HS-27A (cell line): ENCODE results near the gene NRXN2.
"Not testable (repeated sequence)": the region's sequence is repeated elsewhere in the genome, so short reads cannot be mapped to it uniquely, and the experiment has no call there.

Experiments used
- DNase-seq: peaks from one replicate; pipeline ENCODE4 v3.0.0-alpha.2; 2012; ENCODE audit warnings: low read depth, missing footprints

The NRXN2 gene

DNA sequence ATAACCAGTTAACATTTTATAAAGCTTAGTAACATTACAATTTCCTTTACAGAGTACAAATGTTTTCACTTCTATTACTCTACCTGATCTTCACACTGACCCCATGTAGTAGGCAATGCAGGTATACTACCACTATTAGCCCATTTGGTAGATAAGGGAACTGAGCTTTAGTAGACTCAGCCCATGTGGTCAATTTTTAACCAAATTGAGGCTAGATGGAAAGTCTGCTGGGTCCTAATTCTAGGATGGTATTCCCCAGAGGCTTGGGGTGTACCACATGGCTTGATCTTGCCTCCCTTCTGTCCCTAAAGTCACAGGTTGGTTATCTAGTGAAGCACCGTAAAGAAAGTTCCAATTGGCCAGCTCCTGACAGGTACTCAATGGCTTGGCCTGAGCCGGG lies 48.2 kb downstream of the NRXN2 start:
- DNase-seq = no peak

DNA sequence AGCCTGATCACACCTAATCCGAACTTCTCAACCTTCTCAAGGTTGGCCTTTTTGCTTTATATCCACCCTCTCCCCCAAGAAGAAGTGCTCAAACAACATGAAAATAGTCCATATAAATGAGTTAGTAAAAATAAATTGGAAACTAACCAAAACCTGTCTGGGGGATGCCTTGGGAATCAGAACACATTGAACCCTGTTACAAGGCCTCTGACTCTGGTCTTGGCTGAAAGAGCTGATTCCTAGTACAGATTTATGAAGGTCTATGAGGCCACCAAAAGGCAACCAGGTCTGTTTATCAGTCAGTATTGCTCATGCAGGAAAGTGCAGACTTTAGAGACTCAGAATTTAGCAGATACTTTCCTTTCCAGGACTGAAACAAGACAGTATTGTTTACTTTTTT lies 49.7 kb downstream of the NRXN2 start:
- DNase-seq = no peak

DNA sequence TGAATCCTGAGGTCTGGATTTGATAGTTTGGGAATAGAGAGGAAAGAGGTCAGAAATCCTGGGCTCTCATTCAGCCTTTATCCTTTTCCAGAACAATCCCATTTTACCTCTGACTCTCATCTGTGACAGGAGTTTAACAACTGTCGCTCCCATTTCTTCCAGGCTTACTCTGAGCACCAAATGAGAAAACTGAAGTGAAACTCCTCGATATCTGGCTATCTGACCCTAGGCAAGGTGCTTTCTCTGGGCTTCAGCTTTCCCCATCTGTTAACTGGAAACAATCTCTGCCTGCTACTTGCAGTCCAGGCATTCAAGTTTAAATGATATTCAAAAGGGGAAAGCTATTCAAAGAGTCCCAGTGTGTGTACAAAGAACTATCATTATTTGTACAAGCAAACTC lies 50.1 kb downstream of the NRXN2 start:
- DNase-seq = no peak

DNA sequence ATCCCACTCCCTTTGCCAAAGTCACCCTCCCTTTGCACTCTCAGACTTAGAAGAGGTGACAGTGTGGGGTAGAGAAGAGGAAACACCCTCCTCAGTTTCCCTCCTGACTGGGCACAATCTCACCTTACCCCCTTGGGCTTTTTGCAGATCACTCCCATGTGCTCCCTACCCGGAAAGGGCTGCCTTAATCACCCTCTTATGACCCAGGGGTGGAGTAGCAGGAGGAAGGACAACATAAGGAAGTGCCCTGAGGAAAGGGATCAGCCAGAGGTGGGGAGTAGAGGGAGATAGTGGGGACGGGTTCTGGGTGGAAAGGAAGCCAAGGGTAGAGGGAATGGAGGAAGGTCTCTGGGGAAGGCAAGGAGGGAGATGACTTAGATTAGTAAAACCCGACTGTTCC lies 52.0 kb downstream of the NRXN2 start:
- no peak for DNase-seq

DNA sequence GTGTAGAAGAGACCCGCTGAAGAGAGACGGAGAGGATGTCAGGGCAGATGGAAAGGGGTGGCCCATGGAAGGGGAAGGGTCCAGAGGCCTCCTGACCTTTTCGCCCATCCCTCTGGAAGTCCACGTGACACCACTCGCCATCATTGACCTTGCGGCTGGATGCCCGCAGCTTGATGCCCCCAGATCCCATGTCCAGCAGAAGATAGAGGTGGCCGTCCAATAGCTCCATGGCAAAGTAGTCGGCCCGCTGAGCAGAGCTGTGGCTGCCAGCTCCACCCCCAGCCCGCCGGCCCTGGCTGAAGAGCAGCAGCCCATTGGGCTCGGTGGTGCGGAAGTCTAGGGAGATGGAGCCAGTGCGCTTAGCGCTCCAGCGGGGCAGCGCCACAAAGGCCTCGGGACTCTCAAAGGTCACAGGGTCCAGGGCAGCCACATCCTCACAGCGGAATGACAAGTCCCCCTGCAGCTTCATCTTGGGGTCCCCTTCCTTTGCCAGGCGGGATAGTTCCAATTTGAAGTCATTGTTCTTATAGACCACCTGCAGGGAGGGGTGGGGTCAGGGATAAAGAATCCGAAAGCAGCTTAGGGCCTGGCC lies 55.7 kb downstream of the NRXN2 start:
- no peak for DNase-seq

DNA sequence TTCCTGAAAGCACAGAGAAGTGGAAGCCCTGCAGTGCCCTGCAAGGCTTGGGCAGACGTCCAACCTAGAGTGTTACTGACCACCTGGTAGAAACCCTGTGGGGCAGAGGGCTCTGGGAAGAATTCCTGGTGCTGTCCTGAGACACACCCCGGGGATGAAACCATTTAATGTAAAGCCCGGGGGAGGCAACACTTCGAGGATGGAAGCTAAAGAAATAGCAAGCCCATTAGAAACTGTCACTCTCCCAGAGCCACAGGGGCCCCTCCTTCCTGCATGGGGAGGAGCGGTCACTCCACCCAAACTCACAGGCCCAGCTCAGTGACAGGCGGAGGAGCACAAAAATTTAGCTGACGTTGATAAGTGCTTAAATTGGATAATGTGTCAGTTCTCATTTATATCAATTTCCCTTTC lies 57.6 kb downstream of the NRXN2 start:
- no peak for DNase-seq

DNA sequence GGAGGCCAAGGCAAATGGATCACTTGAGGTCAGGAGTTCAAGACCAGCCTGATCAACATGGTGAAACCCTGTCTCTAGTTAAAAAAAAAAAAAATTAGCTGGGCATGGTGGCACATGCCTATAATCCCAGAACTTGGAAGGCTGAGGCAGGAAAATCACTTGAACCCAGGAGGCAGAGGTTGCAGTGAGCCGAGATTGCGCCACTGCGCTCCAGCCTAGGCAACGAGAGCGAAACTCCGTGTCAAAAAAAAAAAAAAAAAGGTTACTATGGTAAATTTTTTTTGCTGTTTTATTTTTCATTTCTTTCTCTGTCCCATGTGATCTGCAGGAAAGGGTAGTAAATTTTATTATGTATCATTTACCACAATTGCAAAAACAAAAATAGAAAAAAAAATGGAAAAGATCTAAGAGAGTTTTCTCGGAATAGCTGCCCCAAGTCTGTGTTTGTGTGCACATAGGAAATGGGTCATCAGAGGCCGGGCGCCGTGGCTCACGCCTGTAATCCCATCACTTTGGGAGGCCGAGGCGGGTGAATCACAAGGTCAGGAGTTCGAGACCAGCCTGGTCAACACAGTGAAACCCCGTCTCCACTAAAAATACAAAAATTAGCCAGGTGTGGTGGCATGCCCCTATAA lies 58.6 kb downstream of the NRXN2 start:
- DNase-seq = not testable (repeated sequence)

DNA sequence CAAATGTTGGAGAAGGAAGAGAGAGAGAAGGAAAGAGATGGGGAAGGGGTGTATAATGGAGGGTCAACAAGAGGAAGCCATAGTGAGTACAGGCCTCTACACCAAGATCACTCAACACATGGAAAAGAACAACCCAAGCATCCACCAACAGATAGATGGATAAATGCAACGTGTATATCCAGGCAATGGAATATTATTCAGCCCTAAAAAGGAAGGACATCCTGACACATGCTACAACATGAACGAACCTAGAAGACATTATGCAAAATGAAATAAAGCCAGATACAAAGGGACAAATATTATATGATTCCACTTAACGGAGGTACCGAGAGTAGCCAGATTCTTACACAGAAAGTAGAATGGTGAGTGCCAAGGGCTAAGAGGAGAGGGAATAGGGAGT lies 59.3 kb downstream of the NRXN2 start:
- DNase-seq = no peak

DNA sequence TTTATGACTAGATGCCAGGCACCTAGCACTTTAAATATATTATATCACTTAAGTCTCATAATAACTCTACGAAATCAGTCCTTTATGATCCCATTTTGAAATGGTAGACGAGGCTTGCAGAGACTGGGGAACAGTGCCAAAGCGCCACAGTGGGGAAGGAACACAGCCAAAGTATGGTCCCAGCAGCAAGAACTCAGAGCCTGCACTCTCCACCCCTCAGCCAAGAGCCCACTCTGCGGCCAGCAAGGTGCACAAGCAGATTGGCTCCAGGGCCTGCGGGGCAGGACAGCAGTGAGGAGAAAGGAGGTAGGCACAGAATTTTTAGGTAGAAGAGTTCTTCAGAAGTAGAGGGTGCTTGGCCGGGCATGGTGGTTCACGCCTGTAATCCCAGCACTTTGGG lies 61.4 kb downstream of the NRXN2 start:
- DNase-seq = no peak

DNA sequence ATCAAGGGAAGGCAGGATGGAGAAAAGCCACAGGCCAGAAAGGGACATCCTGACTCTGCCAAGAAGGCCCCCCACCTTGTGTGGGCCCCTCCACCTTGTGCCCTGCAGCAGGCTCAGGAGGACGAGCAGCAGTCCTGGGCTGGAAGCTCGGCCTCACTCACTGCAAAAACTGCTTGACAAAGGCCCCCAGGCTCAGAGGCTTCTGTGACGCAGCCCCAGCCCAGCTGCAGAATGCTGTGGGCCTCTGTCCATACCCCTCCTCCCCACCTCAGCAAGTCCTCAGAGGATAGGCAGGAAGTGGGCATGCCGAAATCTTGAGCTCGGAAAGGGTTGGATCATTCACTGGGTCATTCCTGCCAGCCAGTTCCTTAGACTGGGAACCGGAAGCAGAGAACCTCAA lies 61.9 kb downstream of the NRXN2 start:
- peak; percentile 70 for DNase-seq

DNA sequence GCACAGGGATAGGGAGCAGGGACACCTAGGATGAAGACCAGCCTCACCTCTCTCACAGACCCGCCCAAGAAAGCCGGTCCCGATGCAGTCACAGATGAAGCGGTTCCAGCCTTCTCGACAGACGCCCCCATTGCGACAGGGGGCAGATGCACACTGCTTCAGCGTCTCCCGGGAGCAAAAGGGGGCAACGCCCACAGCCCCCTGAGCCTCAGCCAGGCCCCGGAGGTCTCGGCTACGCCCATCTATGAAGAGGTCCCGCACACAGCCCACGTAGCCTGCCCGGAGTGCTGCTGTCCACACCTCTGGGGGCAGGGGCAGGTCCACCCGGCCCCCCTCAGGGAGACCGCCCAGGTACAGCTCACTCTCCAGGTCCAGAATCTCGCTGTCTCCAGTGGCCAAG lies 62.3 kb downstream of the NRXN2 start:
- DNase-seq = no peak

DNA sequence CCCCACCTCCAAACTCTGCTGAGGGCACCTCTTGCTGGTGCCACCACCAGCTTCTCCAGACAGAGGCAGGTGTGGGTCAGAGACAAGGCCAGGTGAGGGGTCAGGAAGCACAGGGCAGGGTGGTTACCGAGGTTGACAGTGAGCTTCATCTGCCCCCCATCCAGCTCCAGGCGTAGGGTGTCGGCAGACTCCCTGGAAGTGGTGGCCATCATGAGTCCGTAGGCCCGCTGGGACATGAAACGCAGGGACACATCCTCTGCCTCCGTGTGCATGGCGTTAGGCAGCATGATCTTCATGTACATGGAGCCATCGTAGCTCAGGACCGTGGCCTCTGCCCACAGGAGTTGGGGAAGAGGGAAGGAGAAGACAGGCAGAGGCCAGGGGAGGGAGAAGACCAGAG lies 62.8 kb downstream of the NRXN2 start:
- no peak for DNase-seq

DNA sequence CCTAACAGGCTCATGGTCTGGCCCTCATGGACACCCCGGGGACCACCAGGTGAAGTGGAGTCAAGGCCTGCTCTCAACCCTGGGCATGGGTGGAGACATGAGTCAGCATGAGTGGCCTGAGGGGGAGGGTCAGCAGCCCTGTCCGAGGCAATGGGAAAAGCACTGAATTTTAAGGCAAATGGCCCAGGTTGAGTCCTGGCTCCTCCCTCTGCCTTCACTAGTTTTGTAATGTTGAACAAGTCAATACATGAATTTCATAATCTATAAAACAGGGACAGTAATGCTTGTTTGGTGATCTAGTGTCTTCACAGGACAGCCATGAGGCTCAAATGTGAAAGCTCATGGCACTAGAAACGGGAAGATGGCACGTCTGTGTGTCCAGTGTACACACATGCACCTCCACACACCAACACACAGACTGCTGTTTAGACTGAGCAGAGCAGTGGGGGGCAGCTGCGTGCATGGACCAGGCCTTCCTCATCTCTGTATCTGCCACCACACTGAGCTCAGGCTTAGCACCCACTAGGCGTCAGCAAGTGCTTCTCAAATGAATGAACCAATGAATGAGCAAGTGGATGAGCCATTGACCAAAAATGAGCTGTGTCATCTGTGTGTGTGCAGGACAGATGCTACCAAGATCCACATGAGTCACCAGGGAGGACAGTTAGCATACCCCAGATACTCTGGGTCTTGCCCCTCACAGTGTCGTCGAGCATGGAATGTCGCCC lies 63.4 kb downstream of the NRXN2 start:
- DNase-seq = peak; percentile 96

DNA sequence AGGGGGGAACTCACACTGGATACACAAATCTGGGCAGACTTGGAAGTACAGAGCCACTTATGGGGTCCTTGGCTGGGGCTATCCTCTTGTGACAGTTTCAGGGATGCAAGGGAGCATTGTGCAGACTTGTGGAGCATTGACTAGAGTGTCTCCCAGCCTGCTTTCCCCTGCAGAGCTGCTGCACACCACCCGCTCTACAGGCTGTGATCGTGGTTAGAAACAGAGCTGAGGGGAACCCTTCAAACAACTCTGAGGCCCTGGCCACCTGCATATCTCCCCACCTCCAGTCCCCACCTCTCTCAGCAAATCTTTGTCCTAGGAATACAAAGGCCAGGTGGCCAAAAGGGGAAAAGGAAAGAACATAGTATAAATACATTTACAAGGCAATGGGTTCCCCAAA lies 64.7 kb downstream of the NRXN2 start:
- DNase-seq = no peak

DNA sequence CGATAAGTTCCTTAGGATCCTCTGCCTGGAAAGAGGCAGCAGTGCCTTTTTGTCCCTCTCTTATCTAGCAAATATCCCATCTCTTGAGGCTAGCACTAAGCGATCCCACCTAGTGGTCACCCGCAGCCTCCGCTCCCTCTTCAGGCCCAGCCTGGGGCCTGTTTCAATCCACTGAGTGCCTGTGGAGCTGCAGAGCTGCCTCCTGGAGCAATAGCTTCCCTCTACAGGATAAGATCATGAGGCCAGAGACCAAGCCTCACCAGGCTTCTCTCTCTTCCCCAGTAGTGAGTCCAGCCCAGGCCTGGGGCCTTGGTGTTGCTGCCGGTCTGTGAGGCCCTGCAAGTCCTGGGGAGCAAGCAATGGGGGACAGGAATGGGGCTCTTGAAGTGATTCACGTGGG lies 66.1 kb downstream of the NRXN2 start:
- no peak for DNase-seq

DNA sequence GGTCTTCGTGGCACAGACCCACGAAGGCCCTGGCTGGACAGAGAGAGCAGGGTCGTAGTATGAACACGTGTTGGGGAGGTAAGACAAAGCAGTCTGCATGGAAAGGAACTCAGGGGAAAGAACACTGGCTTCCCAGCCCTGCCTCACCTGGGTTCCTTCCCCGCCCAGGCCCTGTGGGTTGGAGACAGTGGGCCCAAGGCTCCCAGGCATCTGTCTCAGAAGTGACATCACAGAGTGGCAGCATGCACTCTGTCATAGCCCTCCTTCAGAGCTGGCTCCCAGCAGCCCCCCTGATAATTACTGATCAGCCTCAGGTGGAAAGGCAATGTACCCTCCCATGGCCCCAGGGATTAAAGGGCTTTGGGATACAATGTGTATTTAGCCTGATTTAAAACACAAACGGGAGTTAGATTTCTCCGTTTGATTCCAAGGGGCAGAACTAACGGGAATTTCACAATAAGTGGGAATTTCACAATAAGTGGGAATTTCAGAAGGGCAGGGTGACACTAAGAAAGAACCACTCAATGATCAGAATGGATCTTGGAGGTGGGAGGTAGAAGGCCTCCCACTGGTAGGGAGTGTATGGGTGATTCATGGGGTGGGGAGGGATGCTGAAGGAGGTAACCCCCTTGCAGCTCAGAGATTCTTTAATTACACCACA lies 66.9 kb downstream of the NRXN2 start:
- DNase-seq = no peak

DNA sequence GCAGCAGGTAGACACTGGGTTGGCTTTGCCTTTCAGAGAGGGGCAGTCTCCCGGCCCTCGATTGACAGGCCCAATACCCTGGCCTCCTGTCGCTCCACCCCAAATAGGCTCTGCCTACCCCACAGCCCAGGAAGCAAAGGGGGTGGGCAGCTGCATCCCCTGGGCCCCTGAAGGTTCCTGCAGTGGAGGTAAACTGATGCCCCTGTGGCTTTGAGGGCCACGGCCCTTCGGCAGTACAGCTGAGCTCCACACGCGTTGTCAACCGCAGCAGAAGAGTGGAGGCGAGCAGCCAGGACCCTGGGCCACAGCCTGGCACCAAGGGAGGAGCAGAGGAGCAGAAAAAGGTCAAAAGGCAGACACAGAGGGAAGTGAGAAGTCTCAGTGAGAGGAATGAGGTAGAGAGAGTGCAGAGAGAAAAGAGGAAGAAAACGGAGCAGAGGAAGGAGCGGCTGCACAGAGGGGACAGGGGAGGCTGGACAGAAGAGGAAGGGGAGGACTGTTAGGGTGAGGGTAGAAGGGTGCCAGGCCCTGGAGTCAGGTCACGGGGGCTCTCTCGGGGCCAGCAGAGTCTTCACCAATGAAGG lies 67.9 kb downstream of the NRXN2 start:
- no peak for DNase-seq

DNA sequence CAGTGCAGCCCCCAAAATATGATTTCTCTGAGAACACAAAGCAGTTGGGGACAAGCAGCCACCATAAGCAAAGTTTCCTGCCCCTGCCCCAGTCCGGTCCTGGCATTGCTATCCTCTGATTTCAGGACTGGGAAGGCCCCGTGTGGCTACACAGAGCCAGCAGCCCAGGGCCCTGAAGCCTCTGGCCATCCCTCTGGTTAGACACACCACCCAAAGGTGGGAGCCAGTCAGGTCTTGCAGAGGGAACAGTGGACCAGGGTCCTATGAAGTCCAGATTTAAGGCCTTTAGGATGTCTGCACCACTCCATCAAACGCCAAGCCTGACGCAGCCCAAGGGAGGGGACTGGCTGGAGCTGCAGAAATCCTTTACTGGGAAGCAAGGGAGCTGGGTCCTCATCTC lies 68.6 kb downstream of the NRXN2 start:
- no peak for DNase-seq

DNA sequence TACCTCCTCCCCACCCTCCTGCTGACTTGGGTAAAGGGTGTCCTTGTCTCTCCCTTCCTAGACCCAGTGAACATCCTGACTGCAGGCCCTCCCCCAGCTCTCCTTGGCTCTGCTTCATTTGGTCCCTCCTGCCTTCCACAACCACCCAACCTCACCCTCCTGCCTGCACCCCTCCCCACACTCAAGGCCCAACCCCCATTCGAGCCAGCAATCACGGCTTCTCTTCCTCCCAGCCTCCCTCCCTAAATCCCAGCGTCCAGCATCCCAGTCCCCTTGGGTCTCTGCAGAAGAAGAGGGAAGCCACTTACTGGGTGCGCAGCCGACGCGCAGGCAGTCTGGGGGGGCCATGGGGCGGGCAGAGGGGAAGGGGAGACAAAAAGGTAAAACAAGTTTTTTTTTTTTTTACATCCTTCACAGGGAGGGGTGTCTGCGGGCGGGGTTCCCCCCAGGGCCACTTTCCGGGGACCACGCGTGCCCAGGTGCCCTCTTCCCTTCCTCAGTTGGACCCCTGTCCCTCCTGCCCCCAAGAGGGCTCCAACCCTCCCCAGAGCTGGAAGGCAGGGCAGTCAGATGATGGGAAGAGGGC lies 69.5 kb downstream of the NRXN2 start:
- no peak for DNase-seq

DNA sequence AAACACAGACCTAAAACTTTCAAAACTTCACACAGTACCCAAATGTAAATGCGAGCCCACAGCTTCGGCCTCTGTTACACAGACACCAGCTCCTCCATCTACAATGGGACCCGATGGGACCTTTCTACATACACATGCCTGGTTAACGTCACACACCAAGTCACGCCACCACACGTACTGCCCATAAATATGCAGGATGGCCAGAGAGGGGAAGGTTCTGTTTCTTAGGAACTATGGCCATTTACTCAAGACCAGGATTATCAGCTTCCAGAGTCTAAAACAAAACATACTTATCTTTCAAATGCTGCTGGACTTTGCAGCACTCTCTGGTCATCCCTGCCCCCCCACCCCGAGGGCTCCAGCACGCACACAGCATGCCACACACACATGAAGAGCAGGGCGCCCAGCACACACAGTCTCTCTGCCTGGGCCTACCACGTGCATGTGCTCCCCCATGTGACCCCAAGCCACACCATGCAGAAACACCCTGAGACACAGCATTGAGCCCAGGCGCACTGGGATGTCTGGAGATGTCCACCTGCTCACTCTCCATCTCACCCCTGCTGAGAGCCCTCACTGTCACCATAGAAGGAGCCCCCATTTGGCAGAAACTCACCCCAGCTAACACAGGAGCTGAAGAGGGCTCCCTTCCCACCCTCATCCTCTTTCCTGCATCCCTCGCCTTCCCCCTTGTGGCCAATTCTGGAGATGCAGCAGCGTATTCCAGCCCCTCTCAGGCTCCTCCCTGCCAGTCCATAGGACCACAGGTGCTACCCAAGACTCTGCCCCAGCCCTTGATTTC lies 70.2 kb downstream of the NRXN2 start:
- DNase-seq = peak; percentile 53

DNA sequence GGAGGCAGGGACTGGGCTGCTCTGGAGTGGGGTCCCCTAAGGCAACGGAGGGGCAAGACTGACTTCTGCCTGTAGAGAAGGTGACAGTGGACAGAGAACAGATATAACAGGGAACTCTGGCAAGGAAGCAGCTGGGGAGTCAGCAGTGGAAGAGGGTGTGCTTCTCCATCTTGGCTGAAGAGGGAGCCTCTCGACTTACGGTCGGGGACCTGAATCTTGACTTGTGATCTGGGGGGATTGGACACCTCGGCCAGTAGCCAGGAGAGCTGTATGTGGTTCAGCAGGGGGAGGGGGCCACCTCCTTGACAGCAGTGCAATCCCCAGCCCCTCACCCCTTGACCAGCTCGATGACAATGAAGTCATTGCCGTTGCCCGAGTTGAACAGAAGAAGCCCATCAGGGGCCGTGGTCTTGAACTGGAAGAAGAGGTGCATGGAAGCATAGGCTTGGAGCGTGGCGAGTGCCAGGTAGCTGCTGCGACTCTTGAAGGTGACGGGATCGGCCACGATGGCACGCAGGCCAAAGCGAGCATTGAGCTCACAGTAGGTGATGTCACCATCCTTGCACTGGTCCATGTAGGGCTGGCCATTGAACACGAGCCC lies 72.0 kb downstream of the NRXN2 start:
- DNase-seq = no peak
